Measurements from ENCODE around the gene MICAL3. TPM values are rescaled to one million over a fixed set of nuclear protein-coding genes. Genes with fewer than 3 reads are reported as not detected.
"Not testable (repeated sequence)": the region's sequence is repeated elsewhere in the genome, so short reads cannot be mapped to it uniquely, and the experiment has no call there.

MICAL3 gene
- polyA plus RNA-seq, 1 of the 3 experiments (the other 2 are of a cell fraction), result 83.1 TPM

DNA sequence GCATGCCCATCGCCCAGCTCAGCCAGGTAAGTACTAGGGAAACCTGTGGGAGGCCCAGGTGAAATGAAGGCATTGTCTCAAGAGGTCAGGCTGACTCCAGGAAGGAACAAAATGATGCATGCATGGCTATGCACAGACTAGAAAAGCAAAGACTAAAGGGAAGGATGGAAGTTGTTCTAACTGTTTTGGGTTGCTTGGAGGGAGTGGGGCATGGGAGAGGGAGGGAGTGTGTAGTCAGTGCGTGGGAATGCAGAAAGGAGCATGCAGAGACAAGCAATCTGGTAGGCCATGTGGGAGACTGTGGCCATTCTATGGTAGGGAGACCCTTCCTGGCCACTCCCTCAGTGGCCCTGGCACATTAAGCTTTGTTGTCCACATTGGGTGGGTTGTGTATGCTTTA is 2.9 kb downstream of the MICAL3 start:
- Histone ChIP-seq H3K9me2 (no peaks in the 10 kb centered on the region), H3K36me3 (replicated peaks in 1 of 2; ENCODE audit: control insufficient read depth in 1 of 2, insufficient read depth in 2 of 2, low read length in 1 of 2) (no peaks in the 10 kb centered on the region), H3K4me2 (no peak overlapping the region), H3K79me2 (ENCODE audit: insufficient read depth) (no peaks in the 10 kb centered on the region), H3K27ac (ENCODE audit: low read depth in 2 of 2, low read length in 1 of 2) (no peak overlapping the region), H3K9ac (no peak overlapping the region), H3K4me1 (ENCODE audit: control insufficient read depth in 1 of 2, insufficient read depth in 2 of 2, low read depth in 1 of 2, low read length in 1 of 2) (peaks cover 0 to 10% of the 10 kb centered on the region in 2 experiments; a peak in 1 of 4 replicates), H3K27me3 (ENCODE audit: insufficient read depth) (no peaks in the 10 kb centered on the region), H4K20me1 (ENCODE audit: insufficient read depth) (no peaks in the 10 kb centered on the region), H3F3A (replicated peaks; ENCODE audit: insufficient read depth) (peaks cover 4% of the 10 kb centered on the region), H3K4me3 (ENCODE audit: low read depth in 2 of 2, low read length in 1 of 2) (no peak overlapping the region), H2AFZ (ENCODE audit: low read depth) (no peak overlapping the region), H3K9me3 (no peaks in the 10 kb centered on the region)
- POLR2A ChIA-PET, result interaction anchor here (0.9 kb wide), 1 partner anchor 41 kb away, joined by 3 read pairs; no protein-coding TSS in a partner anchor
- CTCF ChIA-PET, result no interaction called here
- TF ChIP-seq NRF1 (IDR thresholded peaks at IDR 0.05; ENCODE audit: low read depth, low read length), result no peak
- TF ChIP-seq, protein P1, sequence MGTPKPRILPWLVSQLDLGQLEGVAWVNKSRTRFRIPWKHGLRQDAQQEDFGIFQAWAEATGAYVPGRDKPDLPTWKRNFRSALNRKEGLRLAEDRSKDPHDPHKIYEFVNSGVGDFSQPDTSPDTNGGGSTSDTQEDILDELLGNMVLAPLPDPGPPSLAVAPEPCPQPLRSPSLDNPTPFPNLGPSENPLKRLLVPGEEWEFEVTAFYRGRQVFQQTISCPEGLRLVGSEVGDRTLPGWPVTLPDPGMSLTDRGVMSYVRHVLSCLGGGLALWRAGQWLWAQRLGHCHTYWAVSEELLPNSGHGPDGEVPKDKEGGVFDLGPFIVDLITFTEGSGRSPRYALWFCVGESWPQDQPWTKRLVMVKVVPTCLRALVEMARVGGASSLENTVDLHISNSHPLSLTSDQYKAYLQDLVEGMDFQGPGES (IDR thresholded peaks at IDR 0.05; ENCODE audit: low read depth, low read length), result no peak
- TF ChIP-seq TAF1 (IDR thresholded peaks at IDR 0.05; ENCODE audit: borderline replicate concordance, low read depth, low read length), result no peak
- TF ChIP-seq, protein P2, sequence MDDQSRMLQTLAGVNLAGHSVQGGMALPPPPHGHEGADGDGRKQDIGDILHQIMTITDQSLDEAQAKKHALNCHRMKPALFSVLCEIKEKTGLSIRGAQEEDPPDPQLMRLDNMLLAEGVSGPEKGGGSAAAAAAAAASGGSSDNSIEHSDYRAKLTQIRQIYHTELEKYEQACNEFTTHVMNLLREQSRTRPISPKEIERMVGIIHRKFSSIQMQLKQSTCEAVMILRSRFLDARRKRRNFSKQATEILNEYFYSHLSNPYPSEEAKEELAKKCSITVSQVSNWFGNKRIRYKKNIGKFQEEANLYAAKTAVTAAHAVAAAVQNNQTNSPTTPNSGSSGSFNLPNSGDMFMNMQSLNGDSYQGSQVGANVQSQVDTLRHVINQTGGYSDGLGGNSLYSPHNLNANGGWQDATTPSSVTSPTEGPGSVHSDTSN (IDR thresholded peaks at IDR 0.05), result no peak
- no peak for TF ChIP-seq FOXM1 (IDR thresholded peaks at IDR 0.05; ENCODE audit: low read depth)
- TF ChIP-seq EZH2phosphoT487 (IDR thresholded peaks at IDR 0.05; ENCODE audit: borderline replicate concordance, low read depth), result no peak
- TF ChIP-seq JUND (IDR thresholded peaks at IDR 0.05), result no peak
- TF ChIP-seq, protein P3, sequence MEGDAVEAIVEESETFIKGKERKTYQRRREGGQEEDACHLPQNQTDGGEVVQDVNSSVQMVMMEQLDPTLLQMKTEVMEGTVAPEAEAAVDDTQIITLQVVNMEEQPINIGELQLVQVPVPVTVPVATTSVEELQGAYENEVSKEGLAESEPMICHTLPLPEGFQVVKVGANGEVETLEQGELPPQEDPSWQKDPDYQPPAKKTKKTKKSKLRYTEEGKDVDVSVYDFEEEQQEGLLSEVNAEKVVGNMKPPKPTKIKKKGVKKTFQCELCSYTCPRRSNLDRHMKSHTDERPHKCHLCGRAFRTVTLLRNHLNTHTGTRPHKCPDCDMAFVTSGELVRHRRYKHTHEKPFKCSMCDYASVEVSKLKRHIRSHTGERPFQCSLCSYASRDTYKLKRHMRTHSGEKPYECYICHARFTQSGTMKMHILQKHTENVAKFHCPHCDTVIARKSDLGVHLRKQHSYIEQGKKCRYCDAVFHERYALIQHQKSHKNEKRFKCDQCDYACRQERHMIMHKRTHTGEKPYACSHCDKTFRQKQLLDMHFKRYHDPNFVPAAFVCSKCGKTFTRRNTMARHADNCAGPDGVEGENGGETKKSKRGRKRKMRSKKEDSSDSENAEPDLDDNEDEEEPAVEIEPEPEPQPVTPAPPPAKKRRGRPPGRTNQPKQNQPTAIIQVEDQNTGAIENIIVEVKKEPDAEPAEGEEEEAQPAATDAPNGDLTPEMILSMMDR (IDR thresholded peaks at IDR 0.05), result no peak
- TF ChIP-seq ELF1 (IDR thresholded peaks at IDR 0.05), result no peak
- no peak for TF ChIP-seq MEF2A (IDR thresholded peaks at IDR 0.05; ENCODE audit: borderline replicate concordance, low read depth)
- TF ChIP-seq, protein P4, sequence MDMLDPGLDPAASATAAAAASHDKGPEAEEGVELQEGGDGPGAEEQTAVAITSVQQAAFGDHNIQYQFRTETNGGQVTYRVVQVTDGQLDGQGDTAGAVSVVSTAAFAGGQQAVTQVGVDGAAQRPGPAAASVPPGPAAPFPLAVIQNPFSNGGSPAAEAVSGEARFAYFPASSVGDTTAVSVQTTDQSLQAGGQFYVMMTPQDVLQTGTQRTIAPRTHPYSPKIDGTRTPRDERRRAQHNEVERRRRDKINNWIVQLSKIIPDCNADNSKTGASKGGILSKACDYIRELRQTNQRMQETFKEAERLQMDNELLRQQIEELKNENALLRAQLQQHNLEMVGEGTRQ (IDR thresholded peaks at IDR 0.05; ENCODE audit: borderline replicate concordance, low read depth, low read length), result no peak
- no peak for TF ChIP-seq TCF12 (IDR thresholded peaks at IDR 0.05)
- TF ChIP-seq FOSL2 (IDR thresholded peaks at IDR 0.05; ENCODE audit: borderline replicate concordance, low read depth), result no peak
- no peak for TF ChIP-seq NFIC (IDR thresholded peaks at IDR 0.05; ENCODE audit: borderline replicate concordance)
- TF ChIP-seq CHD2 (IDR thresholded peaks at IDR 0.05; ENCODE audit: low read length, partially characterized antibody), result no peak
- TF ChIP-seq, protein P5, sequence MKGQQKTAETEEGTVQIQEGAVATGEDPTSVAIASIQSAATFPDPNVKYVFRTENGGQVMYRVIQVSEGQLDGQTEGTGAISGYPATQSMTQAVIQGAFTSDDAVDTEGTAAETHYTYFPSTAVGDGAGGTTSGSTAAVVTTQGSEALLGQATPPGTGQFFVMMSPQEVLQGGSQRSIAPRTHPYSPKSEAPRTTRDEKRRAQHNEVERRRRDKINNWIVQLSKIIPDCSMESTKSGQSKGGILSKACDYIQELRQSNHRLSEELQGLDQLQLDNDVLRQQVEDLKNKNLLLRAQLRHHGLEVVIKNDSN (IDR thresholded peaks at IDR 0.05; ENCODE audit: borderline replicate concordance, low read depth), result no peak
- TF ChIP-seq SMC3 (IDR thresholded peaks at IDR 0.05; ENCODE audit: low read depth, low read length), result no peak
- no peak for TF ChIP-seq YY1 (IDR thresholded peaks at IDR 0.05; ENCODE audit: low read depth)
- no peak for TF ChIP-seq TEAD4 (IDR thresholded peaks at IDR 0.05; ENCODE audit: borderline replicate concordance, insufficient read depth)
- TF ChIP-seq, protein P6, sequence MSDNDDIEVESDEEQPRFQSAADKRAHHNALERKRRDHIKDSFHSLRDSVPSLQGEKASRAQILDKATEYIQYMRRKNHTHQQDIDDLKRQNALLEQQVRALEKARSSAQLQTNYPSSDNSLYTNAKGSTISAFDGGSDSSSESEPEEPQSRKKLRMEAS (IDR thresholded peaks at IDR 0.05; ENCODE audit: low read depth), result no peak
- no peak for DNase-seq
- 100% methylated on average over 2 of the region's 2 CpGs for WGBS (ENCODE audit: low lambda C conversion rate)

DNA sequence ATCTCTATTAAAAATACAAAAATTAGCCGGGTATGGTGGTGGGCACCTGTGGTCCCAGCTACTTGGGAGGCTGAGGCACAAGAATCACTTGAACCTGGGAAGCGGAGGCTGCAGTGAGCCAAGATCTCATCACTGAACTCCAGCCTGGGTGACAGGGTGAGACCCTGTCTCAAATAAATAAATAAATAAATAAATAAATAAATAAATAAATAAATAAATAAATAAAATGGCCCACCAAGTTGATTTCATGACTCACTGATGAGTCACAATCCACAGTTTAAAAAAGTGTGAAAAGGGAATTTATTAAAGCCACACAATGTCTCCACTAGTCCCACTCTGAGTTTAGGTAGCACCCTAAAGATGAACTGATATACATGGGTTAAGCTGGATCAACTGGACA is 3.6 kb downstream of the MICAL3 start:
- H3F3A ChIP-seq (replicated peaks; ENCODE audit: insufficient read depth); H2AFZ ChIP-seq (ENCODE audit: low read depth); H3K9me2 ChIP-seq; H3K27ac ChIP-seq (ENCODE audit: low read depth in 2 of 2, low read length in 1 of 2); H3K9ac ChIP-seq; CTCF ChIA-PET; H3K4me2 ChIP-seq; H3K4me3 ChIP-seq (ENCODE audit: low read depth in 2 of 2, low read length in 1 of 2); H3K9me3 ChIP-seq; H4K20me1 ChIP-seq (ENCODE audit: insufficient read depth); H3K27me3 ChIP-seq (ENCODE audit: insufficient read depth); H3K36me3 ChIP-seq (replicated peaks in 1 of 2; ENCODE audit: control insufficient read depth in 1 of 2, insufficient read depth in 2 of 2, low read length in 1 of 2); H3K79me2 ChIP-seq (ENCODE audit: insufficient read depth); DNase-seq; H3K4me1 ChIP-seq (ENCODE audit: control insufficient read depth in 1 of 2, insufficient read depth in 2 of 2, low read depth in 1 of 2, low read length in 1 of 2): not testable (repeated sequence)
- WGBS (ENCODE audit: low lambda C conversion rate), result 100% methylated on average over 2 of the region's 2 CpGs
- POLR2A ChIA-PET, result interaction anchor here (0.9 kb wide), 1 partner anchor 41 kb away, joined by 3 read pairs; no protein-coding TSS in a partner anchor
